Measurements from ENCODE around the gene APBB2.
A peak's percentile ranks its signal among the peaks of the same experiment; 100 is the strongest.
"Not testable (repeated sequence)": the region's sequence is repeated elsewhere in the genome, so short reads cannot be mapped to it uniquely, and the experiment has no call there.

The APBB2 gene

GRCh38 chr4:41157009-41157408, 57.3 kb downstream of the APBB2 start:
- no peak for DNase-seq (ENCODE audit: low spot score)

GRCh38 chr4:41156574-41156973, 57.8 kb downstream of the APBB2 start:
- DNase-seq (ENCODE audit: low spot score): no peak

GRCh38 chr4:41155194-41155830, 59.0 kb downstream of the APBB2 start:
- peak; percentile 41 for DNase-seq (ENCODE audit: low spot score)

- peak; percentile 82 for DNase-seq (ENCODE audit: low spot score)
These were observed 59.5 kb downstream of the APBB2 start for GRCh38 chr4:41154814-41155177.

- peak; percentile 39 for DNase-seq (ENCODE audit: low spot score)
These were observed 60.1 kb downstream of the APBB2 start for GRCh38 chr4:41154010-41154813.

- no peak for DNase-seq (ENCODE audit: low spot score)
These were observed 63.9 kb downstream of the APBB2 start for GRCh38 chr4:41150401-41150800.

- DNase-seq (ENCODE audit: low spot score): not testable (repeated sequence)
These were observed 64.8 kb downstream of the APBB2 start for GRCh38 chr4:41149568-41149967.

GRCh38 chr4:41148931-41149330, 65.4 kb downstream of the APBB2 start:
- DNase-seq (ENCODE audit: low spot score): no peak

- DNase-seq (ENCODE audit: low spot score): no peak
These were observed 66.0 kb downstream of the APBB2 start for GRCh38 chr4:41148292-41148691.

GRCh38 chr4:41147570-41147969, 66.8 kb downstream of the APBB2 start:
- not testable (repeated sequence) for DNase-seq (ENCODE audit: low spot score)

GRCh38 chr4:41146716-41147506, 67.4 kb downstream of the APBB2 start:
- peak; percentile 94 for DNase-seq (ENCODE audit: low spot score)

- no peak for DNase-seq (ENCODE audit: low spot score)
These were observed 68.1 kb downstream of the APBB2 start for GRCh38 chr4:41146196-41146595.

GRCh38 chr4:41145571-41146078, 68.7 kb downstream of the APBB2 start:
- DNase-seq (ENCODE audit: low spot score): peak; percentile 82

- DNase-seq (ENCODE audit: low spot score): no peak
These were observed 69.5 kb downstream of the APBB2 start for GRCh38 chr4:41144812-41145211.

GRCh38 chr4:41144040-41144379, 70.3 kb downstream of the APBB2 start:
- DNase-seq (ENCODE audit: low spot score): no peak

GRCh38 chr4:41143311-41144039, 70.9 kb downstream of the APBB2 start:
- DNase-seq (ENCODE audit: low spot score): no peak

- DNase-seq (ENCODE audit: low spot score): no peak
These were observed 71.7 kb downstream of the APBB2 start for GRCh38 chr4:41142376-41143310.

GRCh38 chr4:41141900-41142299, 72.4 kb downstream of the APBB2 start:
- DNase-seq (ENCODE audit: low spot score): no peak

- DNase-seq (ENCODE audit: low spot score): no peak
These were observed 73.9 kb downstream of the APBB2 start for GRCh38 chr4:41140410-41140809.

- DNase-seq (ENCODE audit: low spot score): no peak
These were observed 76.5 kb downstream of the APBB2 start for GRCh38 chr4:41137879-41138278.

GRCh38 chr4:41136456-41136855, 77.9 kb downstream of the APBB2 start:
- no peak for DNase-seq (ENCODE audit: low spot score)
